Measurements from ENCODE around the gene RBBP5. TPM values are rescaled to one million over a fixed set of nuclear protein-coding genes. Genes with fewer than 3 reads are reported as not detected.

Gene RBBP5
- polyA plus RNA-seq, 5 donors: 15.6 to 21.5 (median 18.8) TPM

DNA sequence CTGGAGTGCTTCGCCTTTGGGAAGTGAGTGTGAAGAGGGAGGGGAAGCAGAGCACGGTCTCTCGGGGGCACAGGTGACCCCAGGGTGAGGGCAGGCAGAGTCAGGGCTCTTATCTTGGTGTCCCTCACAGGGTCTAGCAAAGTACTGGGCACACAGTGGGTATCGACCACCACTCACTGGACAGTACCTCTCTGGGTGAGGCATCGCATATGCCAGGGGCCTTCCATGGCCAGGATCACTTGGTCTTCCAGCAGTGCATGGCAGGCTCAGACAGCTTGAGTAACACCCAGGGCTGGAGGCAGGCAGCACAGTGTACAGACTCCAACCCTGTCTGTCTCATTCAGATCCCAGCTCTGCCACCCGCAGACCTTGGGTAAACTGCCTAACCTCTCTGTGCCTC is 62.1 kb downstream of the RBBP5 start:
- no peak for DNase-seq

DNA sequence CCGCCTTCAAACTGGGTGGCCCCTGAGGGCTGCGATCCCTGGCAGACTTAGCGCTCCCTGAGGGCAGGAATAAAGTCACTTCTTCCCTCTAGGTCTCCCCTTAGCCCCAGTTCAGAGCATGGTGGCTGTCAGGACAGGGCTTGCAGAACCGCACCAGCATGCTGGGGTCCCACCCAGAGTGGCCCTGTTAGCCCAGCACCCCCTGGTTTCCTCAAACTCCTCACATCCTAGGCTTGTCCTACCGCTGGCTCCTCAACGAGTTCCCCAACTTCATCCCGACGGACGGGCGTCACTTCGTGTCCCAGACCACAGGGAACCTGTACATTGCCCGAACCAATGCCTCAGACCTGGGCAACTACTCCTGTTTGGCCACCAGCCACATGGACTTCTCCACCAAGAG is 62.9 kb downstream of the RBBP5 start:
- no peak for DNase-seq

DNA sequence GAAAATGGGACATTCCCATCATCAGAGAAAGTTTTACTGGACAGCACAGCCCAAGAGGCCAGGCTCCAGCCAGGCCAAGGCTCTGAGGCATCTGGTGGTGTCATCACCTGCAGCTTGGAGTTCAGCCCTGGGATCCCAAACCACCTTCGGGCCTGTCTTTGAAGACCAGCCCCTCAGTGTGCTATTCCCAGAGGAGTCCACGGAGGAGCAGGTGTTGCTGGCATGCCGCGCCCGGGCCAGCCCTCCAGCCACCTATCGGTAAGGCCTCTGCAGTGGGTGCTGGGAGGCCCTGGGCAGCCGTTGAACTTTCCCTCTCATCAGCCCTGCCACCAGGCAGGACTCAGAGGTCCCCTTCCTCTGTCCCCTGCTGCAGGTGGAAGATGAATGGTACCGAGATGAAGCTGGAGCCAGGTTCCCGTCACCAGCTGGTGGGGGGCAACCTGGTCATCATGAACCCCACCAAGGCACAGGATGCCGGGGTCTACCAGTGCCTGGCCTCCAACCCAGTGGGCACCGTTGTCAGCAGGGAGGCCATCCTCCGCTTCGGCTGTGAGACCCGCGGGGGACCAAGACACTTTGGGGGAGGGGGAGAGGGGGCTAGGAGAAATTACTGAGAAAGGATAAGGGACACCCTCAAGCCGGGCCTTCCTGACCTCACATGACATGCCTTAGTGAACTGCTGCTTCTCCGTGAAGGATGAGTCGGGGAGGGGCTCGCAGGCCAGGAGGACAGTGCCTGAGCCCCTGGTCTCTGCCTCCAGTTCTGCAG is 63.8 kb downstream of the RBBP5 start:
- no peak for DNase-seq

DNA sequence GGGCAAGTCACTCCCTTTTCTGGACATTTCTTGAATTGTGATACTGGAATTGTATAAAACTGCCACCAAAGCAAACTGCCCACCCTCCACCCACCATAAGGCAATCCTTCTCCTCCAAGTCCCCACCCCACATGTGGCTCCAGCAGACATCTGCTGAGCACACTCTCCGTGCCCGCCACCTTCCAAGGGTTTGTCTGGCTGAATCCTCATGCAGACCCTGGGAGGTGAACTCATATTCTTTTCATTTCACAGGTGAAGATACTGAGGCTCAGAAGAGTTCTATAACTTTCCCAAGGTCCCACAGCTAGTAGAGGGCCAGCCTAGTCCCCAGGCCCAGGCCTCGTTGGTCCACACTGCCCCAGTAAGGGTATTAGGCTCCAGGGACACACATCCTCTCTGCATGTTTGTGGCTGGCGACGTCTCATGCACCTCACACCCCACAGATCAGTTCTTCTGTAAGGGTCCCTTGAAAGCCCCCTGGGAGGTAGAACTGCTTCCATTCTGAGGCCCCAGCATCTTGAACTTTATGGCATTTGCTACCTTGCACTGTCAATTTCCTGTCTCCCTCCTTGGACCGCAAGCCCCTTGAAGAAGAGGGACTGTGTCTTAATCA is 64.7 kb downstream of the RBBP5 start:
- no peak for DNase-seq

DNA sequence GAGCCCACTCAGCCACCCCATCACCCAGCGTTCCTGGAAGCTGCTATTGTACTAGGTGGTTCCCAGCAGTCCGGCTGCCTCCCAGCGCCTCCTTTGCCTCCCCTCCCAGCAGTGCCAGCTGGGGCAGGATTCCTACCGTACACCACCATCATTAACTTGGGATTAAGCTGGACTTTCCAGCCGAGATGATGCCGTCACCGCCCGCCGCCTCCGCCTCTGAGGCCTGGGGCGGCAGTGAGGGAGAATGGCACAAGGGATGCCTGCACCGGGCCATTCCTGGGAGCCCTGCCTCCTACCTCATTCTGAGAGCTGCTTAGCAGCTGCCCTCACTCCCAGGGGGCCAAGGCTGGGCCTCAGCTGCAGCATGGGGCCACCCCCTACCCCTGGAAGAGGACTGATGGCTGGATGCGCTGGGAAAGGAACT is 65.6 kb downstream of the RBBP5 start:
- DNase-seq: no peak

DNA sequence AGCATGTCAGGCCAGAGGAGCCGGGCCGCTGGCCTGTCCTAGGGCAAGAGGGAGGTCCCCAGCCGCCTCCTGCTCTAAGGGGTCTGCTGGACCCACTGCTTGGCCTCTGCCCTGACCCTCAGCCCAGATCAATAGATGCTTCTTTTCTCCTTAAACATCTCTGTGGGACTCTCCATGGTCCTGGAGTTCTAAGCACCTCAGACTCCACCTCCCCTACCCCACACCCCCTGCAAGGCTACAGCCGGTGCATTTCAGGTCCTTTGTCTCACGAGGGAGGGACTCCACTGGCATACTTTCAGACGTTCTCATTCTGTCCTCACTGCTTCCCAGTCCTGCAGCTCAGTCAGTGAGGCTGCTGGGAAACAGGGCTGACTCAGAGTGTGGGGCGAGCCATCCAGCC is 67.8 kb downstream of the RBBP5 start:
- DNase-seq: no peak

DNA sequence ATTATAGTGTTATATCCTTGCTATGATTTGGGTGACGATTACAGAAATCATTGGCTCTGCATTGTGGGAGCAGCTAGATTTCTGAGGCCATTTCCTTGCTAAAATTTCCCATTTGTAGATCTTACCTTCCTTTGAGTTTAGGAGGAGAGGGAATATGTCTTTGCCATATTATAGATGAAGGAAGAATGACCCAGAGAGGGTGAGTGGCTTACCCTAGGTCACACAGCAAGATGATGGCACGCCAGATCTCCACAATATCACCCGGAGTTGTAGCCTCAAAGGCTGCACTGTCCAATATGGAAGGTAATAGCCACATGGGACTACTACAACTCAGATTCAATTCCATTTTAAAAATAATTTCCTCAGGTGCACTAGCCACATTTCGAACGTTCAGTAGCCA is 68.5 kb downstream of the RBBP5 start:
- no peak for DNase-seq

DNA sequence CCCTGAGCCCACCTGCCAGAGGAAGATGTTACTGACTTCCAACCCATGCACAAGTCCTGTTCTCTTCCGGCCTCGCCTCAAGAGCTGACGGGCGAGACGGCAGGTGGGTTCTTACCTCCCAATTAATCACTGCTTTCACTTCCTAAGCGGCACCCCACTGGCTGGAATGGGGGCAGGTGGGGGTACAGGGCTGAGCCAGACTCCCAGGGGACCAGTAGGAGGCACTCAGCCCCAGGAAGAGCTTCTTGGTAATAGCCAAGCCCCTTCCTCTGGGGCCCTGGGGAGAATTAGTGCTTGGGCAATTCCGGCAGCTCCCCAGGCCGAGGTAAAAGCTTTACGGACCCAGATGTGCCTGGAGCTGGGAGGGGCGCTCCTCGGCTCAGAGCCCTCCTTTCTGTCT is 69.1 kb downstream of the RBBP5 start:
- no peak for DNase-seq

DNA sequence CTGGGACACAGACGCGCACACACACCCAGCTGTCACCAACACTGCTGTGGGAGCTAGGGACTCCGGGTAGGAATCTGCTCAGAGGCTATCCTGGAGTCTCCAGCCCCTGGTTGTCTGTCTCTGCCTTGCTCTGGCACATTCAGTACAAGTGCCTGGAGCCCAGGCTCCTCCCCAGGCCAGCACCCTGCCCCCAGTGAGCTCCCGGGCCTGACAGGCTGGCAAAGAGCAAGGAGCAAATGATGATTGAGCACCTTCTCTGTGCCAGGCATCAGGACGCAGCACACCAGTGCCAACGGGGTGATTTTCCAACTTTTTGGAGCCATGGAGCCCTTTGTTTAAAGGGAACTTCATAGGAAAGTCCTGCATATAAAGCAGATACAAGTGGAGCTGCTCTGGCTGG is 72.3 kb downstream of the RBBP5 start:
- DNase-seq: no peak

DNA sequence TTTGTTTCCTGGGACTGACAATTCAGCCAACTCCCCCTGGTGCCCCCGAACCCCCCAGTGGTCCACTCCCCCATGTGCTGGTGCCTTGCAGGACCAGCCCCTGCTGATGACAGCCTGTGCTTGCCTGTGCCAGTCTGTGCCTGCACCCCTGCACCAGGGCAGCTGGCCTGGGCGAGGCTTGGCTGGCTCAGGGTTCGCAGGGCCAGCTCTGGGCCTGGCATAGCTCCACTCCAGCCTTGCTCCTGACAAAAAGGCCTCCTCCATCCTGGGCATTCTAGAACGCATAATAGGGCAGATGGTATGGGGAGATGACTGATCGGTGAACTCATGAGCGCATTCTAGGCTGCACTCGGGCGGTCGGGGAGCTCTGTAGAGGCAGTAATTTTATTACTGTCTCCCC is 73.4 kb downstream of the RBBP5 start:
- DNase-seq: no peak

DNA sequence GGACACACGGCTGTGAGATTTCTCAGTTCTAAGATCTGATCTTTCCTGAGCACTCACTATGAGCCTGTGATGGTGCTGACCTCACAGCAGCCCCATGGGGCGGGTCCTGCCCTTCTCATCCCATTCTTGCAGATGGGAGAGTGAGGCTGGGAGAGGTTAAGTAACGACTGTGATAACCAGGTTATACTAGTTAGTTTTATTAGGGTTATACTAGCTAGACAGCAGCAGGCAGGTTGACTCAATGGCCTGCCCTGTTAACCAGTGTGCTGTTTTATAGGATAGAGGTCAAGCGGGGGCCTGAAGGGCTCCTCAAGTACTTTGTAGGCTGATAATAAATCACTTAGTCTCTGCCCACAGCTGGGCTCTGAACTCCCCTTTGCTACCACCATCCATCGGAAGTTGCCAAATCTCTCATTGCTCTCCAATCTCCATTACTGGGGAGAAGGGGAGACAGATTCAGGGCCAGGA is 74.0 kb downstream of the RBBP5 start:
- DNase-seq: no peak

DNA sequence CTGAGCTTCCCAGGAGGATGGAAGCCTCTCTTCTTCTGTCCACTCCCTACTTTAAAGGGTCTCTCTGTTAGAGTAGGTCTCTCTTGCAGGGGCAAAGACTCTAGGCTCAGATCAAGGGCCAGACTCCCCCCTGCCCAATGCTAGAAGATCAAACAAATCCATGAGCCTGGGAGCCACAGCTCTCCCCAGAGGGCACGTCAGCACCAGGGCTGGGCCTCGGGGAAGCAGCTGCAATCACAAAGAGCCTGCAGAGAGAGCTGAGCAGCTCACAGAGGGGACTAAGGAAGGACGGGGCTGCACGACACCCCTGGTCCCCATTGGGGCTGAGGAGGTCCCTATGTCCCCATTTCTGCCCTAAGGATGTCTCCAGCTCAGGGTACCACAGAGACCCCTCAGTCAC is 74.9 kb downstream of the RBBP5 start:
- DNase-seq: no peak

DNA sequence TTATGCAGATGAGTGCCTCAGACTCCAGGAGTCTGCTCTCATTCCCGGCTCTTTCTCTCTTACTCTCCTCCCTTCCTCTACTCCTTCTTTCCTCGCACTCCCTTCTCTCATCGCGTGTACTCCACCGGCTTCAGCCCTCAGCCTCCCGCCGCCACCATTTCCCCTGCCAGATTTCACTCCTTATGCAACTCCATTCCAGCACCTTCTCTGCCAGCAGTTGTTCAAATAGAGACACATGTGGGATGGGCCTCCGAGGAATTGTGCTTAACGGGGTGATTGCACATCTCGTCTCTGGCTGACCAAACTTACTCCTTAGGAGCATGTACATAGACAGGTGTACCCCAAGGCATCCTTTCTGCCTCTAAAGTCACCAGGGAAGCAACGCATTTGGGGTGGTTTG is 76.6 kb downstream of the RBBP5 start:
- DNase-seq: no peak

DNA sequence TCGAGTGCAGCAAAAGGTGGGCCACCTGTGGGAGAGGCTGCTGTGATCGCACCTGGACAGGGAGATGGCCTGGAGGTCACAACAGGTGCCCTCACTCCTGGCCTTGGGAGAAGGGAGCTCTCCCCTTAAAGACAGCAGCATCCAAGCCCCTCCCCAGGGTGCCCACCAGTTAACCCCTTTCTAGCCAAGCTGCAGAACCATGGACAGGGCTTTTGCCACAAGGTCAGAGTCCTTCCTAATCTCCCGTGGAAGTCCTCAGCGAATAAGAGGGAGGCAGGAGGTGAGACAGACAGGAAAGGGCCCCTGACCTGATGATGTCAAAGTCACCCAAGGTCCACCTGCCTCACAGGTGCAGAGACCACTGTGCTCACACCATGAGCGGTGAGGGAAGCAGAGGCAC is 77.0 kb downstream of the RBBP5 start:
- DNase-seq: no peak

DNA sequence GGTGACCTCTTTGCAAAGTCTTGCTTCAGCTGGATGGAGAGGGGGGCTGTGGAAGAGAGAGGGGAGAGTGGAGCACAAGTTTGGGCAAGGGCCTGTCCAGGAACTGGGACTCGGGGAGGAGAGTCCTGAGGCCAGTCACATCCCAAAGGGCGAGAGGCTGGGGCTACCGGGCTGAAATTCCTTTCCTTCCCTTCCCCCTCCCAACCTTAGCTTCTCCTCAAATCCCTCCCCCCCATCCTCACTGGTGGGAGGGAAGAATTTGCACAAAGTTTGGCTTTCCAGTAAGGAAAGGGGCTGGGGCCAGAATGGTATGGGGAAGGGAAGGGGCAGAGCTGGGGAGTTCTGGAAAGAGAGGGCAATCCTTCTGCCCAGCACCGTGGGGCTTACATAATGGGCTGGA is 77.9 kb downstream of the RBBP5 start:
- DNase-seq: no peak

DNA sequence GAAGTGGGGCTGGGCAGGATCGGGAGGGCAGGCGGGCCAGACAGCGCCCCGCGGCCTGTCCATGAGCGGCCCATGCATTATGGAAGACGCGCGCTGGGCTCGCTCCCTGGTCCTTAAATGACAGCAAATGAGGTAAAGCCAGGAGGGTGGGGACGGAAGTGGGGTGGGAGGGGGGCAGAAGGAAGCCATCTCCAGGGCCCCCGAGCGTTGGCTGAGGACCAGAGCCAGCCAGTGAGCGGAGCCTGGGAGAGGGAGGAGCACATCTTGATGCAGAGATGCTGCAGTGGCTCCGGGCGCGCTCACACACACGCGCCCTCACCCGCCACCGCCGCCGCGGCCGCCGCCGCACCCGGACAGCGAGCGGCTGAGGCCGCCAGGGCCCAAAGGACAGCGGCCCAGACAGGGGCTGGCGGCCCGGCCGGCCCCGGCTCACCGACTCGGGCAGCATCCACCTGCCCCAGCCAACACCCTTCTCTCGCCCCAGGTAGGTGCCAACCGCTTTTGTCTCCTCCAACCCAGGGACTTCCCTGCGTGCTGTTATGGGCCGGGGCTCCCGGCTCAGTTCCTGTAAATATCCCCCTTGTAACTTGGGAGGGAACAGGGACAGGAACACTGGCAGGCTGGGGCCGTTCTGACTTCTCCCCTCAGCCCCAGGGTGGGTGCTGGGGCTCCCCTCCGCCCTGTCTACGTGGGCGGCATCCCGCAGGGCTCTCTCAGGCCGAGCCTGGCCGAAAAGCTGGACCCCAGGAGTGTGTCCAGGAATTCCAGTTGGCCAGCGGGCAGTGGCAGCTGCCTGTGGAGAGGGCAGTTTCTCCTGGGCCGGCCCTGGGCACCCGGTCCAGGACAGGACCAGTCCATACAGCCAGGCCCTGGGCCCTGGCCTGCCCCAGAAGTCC is 78.6 kb downstream of the RBBP5 start, which contains the start of gene CNTN2:
CNTN2 (plus strand) TSS at position 302 of the 896 bp plus-strand sequence. CDS start 9,974 bp downstream, outside the sequence.
- no peak for DNase-seq

DNA sequence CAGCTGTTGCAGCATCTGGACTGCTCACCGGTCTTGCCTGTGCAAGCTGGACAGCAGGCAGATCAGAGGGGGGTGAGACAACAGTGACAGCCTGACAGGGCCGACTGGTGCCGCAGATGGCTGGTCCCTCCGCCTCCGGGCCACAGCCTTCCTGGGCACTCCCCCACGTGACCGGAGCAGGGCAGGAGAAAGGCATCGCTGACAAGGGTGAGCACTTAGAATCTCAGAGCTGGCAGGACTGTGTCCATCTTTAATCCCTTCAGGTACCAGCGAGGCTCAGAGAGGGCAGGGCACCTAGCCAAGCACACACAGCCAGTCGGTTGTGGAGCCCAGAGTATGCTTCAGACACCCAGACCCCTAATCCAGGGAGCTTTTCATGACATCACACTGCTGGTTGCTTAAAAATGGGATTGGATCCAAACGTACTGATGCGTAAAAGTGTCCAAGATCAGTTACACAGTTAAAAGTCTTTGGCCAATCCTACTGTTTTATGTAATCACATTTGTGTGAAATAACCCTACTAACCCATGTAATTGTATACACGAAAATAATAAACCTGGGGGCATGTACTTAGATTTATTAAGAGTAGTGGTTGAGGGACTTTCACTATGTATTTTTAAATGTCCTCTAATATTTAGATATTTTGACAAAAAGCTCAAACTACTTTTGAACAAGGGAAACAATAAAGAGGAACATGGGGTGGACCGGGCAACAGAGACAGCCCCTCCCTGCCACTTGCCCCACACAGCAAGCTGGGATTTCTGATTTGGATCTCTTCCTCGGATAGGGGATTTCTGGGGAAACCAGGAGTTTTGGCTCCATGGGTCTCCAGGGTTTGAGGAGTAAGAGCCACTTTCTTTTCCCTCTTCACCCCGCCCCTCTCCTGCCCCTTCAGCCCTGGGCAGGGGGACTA is 79.5 kb downstream of the RBBP5 start:
- DNase-seq: no peak

DNA sequence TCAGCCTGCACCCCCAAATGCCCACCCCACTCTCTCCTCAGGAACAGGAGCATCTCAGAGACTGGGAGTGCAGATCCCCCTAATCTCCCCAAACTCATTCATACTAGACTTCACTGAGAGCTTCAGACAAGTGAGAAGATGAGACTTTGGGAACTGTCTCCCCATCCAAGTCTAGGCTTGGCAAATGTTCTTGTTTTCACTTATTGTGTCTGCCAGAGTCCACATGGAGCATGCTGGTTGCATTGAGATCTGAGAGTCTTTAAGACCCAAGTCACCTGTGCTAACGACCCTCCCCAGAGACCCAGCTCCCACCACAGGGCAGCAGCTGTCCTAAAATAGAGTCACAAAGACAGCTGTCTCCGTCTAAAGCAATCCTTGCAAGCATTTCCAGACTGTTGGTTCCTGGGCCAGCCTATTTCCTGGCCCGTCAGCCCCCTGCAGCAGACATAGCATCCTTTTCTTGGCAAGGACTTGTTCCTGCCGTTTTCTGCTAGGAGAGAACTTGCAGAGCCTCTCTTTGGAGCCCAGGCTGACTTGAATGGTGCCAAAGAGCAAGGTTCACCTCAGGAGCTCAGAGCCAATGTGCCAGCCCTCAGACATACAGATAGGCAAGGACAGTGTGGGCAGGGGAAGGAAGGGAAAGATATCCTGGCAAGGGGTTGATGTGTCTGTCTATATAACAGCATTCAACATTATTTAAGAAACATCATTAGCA is 80.6 kb downstream of the RBBP5 start:
- DNase-seq: no peak

DNA sequence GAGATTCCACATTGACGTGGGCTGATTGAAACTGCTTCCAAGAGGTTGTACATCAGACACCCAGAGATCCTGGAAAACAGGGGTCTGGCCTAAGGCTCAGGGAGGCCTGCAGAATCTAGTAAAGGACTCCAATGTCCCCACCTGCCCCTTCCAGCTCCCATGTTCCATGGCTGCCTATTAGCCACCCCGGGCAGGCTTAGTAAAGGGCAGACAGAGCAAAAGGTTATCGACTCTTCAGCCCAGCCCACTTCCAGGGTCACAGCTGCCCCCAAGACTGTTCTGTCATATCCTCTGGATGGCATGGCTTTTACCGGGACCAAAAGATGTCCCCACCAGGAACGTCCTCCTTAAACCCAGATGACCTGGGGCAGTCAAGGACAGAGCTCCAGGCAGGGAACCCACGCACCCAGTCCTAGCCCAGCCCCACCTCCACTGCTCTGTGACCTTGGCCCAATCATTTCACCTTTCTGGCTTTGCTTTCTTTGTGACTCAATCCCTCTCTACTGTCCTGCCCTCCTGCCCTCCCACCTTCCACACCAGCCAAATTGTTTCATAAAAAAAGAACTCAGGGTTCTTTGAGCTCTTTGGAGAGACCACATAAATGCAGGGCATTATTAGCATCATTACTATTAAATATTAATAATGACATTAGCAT is 83.5 kb downstream of the RBBP5 start:
- no peak for DNase-seq

DNA sequence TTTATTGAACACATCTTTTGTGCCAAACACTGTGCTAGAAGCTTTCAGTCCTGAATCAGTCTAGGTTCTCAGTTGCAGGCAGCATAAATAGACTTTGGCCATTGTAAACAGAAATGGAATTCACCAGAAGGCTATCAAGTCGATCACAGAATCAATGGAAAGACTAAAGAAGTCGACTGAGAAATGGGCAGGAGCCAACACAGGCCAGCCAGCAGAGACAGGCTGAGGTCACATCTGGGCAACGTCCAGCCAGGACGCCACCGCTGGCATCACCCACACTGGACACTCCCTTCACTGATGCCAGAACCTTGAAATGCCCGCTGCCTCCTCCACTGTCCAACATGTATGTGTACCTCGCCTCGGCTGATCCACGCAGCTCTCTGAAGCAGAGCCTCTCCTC is 84.2 kb downstream of the RBBP5 start:
- DNase-seq: no peak

Measured in right lung (tissue), 5 donors.